B cell (primary cell): ENCODE data around the gene KRT12. TPM values are rescaled to one million over a fixed set of nuclear protein-coding genes. Genes with fewer than 3 reads are reported as not detected.

Experiments
- ATAC-seq: fragments of 200-7000 bp; cut with Tn5 transposase; one replicate; pipeline ENCODE4 v1.10.0; 2021; ENCODE audit warnings: low read depth, mild to moderate bottlenecking, moderate number of reproducible peaks, moderate library complexity
- CTCF ChIA-PET: fragments of 350-600 bp; sonication (Branson Sonifier 250); formaldehyde crosslinking; loops from one replicate; lab custom pipeline; 2021; ENCODE audit warnings: antibody characterized with exemption, inconsistent platforms; lab: Charles Lee
- POLR2A ChIA-PET: fragments of 350-600 bp; sonication (Branson Sonifier 250); formaldehyde crosslinking; loops from one replicate; lab custom pipeline; 2021; ENCODE audit warnings: antibody characterized with exemption; lab: Charles Lee
- DNase-seq: peaks from one replicate; pipeline ENCODE4 v3.0.0; 2013
- H2AFZ ChIP-seq: 2 replicates; pipeline ENCODE4 v1.6.1; 2012; ENCODE audit warnings: mild to moderate bottlenecking, low read depth, low read length; ENCODE audit not compliant: insufficient read depth, poor library complexity, severe bottlenecking
- H3K27ac ChIP-seq, 2 donors: 1 replicate in 1 of 2; 2 replicates in 1 of 2; pipeline ENCODE4 v1.5.1; 2012 to 2013; ENCODE audit warnings: low read length in 2 of 2, mild to moderate bottlenecking in 2 of 2, moderate library complexity in 1 of 2
- H3K27me3 ChIP-seq, 4 experiments: fragments of 200-600 bp in 1 of 4; sonication (generic) in 1 of 4; replicated peaks in 1 of 4; 1 replicate in 2 of 4; 2 replicates in 2 of 4; pipeline versions ENCODE4 v1.6.1 to v1.7.0; 2013 to 2016; ENCODE audit warnings: low read length in 3 of 4, mild to moderate bottlenecking in 2 of 4, mixed read lengths in 1 of 4, moderate library complexity in 1 of 4; ENCODE audit not compliant: insufficient read depth in 4 of 4, control insufficient read depth in 3 of 4; ENCODE audit errors: control extremely low read depth in 1 of 4
- H3K36me3 ChIP-seq, 2 experiments: replicated peaks in 1 of 2; 1 replicate in 1 of 2; 2 replicates in 1 of 2; pipeline versions ENCODE4 v1.6.1 to v1.7.1; 2013; ENCODE audit warnings: low read length in 1 of 2; ENCODE audit not compliant: insufficient read depth in 2 of 2, control insufficient read depth in 1 of 2; ENCODE audit errors: control extremely low read depth in 1 of 2, extremely low read depth in 1 of 2
- H3K4me1 ChIP-seq, 2 donors: fragments of 200-600 bp in 1 of 2; sonication (generic) in 1 of 2; 1 replicate in 1 of 2; 2 replicates in 1 of 2; pipeline versions ENCODE4 v1.5.1 to v1.6.1; 2013 to 2017; ENCODE audit warnings: low read length in 2 of 2; ENCODE audit not compliant: control insufficient read depth in 2 of 2, insufficient read depth in 2 of 2
- H3K4me2 ChIP-seq: replicated peaks from 2 replicates; pipeline ENCODE3; 2012; ENCODE audit warnings: mild to moderate bottlenecking, low read depth, low read length; ENCODE audit not compliant: poor library complexity, severe bottlenecking
- H3K4me3 ChIP-seq, 5 experiments: fragments of 200-600 bp in 1 of 5; sonication (generic) in 1 of 5; 1 replicate in 3 of 5; 2 replicates in 2 of 5; pipeline versions ENCODE4 v1.5.1 to v1.7.0; 2011 to 2016; ENCODE audit warnings: low read length in 4 of 5, mild to moderate bottlenecking in 4 of 5, low read depth in 2 of 5, control low read depth in 1 of 5, moderate library complexity in 1 of 5; ENCODE audit not compliant: insufficient read depth in 1 of 5; ENCODE audit errors: control extremely low read depth in 1 of 5, extremely low read depth in 1 of 5
- H3K79me2 ChIP-seq: fragments of 200-600 bp; sonication (generic); one replicate; pipeline ENCODE4 v1.6.0; 2016; ENCODE audit warnings: low read length; ENCODE audit not compliant: control insufficient read depth, insufficient read depth
- H3K9ac ChIP-seq: fragments of 200-600 bp; sonication (generic); 2 replicates; pipeline ENCODE4 v1.6.1; 2017; ENCODE audit warnings: mild to moderate bottlenecking, low read length, moderate library complexity
- H3K9me3 ChIP-seq, 3 donors: one replicate each; pipeline versions ENCODE4 v1.6.1 to v1.7.1; 2013; ENCODE audit warnings: low read length in 2 of 3; ENCODE audit not compliant: control insufficient read depth in 2 of 3, insufficient read depth in 1 of 3; ENCODE audit errors: control extremely low read depth in 1 of 3
- H4K20me1 ChIP-seq: 2 replicates; pipeline ENCODE4 v1.6.0; 2012; ENCODE audit warnings: mild to moderate bottlenecking, low read length; ENCODE audit not compliant: insufficient read depth, control insufficient read depth, poor library complexity, severe bottlenecking
- H3K27ac Mint-ChIP-seq: one replicate; pipeline ENCODE4 v1.8.0; 2021; ENCODE audit warnings: mixed read lengths
- H3K27me3 Mint-ChIP-seq: one replicate; pipeline ENCODE4 v1.8.0; 2021; ENCODE audit warnings: mixed read lengths
- H3K4me1 Mint-ChIP-seq: one replicate; pipeline ENCODE4 v1.8.0; 2021; ENCODE audit warnings: mixed read lengths
- H3K4me3 Mint-ChIP-seq: one replicate; pipeline ENCODE4 v1.8.0; 2021; ENCODE audit warnings: mixed read lengths
- H3K9me3 Mint-ChIP-seq: one replicate; pipeline ENCODE4 v1.8.0; 2022; ENCODE audit warnings: mixed read lengths; ENCODE audit not compliant: insufficient read depth
- EZH2 ChIP-seq: IDR thresholded peaks from 2 replicates; pipeline ENCODE4 v1.6.1; 2012; ENCODE audit warnings: borderline replicate concordance, low read depth, mild to moderate bottlenecking, moderate library complexity, low read length; ENCODE audit not compliant: insufficient read depth, poor library complexity, severe bottlenecking
- WGBS: methylation state at CpG from one replicate; pipeline ENCODE4 v1.1.5; 2013; ENCODE audit warnings: missing lambda C conversion rate; ENCODE audit not compliant: insufficient coverage; 5-methylcytosine and 5-hydroxymethylcytosine counted together
- intact Hi-C: fragments of 100-400 bp; cut with micrococcal nuclease; formaldehyde crosslinking; loops from one replicate; pipeline ENCODE4 v1.10.0; 2022
- polyA plus RNA-seq: library from polyadenylated mRNA; depleted of rRNA; stranded (reverse); fragments of >200 nt; gene quantifications from 2 replicates; pipeline ENCODE4 v1.2.3, GENCODE V29; 2012
- total RNA-seq, 2 donors: library from RNA; stranded (reverse); fragments of 120-200 nt in 1 of 2; gene quantifications; 1 replicate in 1 of 2; 2 replicates in 1 of 2; pipeline versions ENCODE4 v1.2.3 to v1.2.4, GENCODE V29; 2013 to 2022
- TF ChIP-seq, protein P1 (sequence below): fragments of 200-600 bp; IDR thresholded peaks from one replicate; pipeline ENCODE4 v1.8.0; 2022; ENCODE audit warnings: antibody characterized with exemption, mild to moderate bottlenecking

Gene KRT12
- total and polyA plus RNA-seq, 2 donors (not counting 1 experiment from before 2014, with no cell fraction given) = not detected

DNA sequence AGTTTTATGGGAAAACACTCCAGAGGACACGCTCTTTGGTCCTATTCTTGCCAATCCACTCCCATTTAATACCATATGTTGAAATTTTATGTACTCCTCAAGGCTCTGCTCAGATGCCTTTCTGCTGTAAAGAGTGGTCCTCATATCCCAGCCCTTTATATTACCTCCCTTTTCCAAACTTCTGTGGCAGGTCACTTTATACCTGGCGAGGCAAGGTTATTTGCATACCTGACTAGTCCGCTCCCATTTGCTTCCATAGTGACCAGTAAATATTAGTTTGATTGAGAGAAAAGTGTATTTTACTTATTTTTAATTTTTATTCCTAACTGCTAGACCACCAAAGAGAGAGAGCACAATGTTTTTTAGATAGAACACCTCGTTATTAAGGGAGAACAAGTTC is 17.3 kb downstream of the KRT12 start:
- Histone ChIP-seq H3K4me2 (no peak overlapping the region), H3K9me3 (no peaks in the 10 kb centered on the region), H3K4me3 (no peak overlapping the region), H2AFZ (no peak overlapping the region), H3K36me3 (no peaks in the 10 kb centered on the region), H3K9ac (no peak overlapping the region), H3K79me2 (no peaks in the 10 kb centered on the region), H3K27me3 (peaks cover 0 to 17% (median 14%) of the 10 kb centered on the region in 4 experiments), H3K4me1 (no peaks in the 10 kb centered on the region), H4K20me1 (no peaks in the 10 kb centered on the region), H3K27ac (no peak overlapping the region)
- TF ChIP-seq, protein P1, sequence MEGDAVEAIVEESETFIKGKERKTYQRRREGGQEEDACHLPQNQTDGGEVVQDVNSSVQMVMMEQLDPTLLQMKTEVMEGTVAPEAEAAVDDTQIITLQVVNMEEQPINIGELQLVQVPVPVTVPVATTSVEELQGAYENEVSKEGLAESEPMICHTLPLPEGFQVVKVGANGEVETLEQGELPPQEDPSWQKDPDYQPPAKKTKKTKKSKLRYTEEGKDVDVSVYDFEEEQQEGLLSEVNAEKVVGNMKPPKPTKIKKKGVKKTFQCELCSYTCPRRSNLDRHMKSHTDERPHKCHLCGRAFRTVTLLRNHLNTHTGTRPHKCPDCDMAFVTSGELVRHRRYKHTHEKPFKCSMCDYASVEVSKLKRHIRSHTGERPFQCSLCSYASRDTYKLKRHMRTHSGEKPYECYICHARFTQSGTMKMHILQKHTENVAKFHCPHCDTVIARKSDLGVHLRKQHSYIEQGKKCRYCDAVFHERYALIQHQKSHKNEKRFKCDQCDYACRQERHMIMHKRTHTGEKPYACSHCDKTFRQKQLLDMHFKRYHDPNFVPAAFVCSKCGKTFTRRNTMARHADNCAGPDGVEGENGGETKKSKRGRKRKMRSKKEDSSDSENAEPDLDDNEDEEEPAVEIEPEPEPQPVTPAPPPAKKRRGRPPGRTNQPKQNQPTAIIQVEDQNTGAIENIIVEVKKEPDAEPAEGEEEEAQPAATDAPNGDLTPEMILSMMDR = no peak
- no peak for TF ChIP-seq EZH2
- H3K27ac Mint-ChIP-seq = no peak overlapping the region
- H3K4me1 Mint-ChIP-seq = no peaks in the 10 kb centered on the region
- intact Hi-C loops = no loop called here
- H3K4me3 Mint-ChIP-seq = no peak overlapping the region
- no CpG with 5 or more reads among the region's 4 CpGs for WGBS
- DNase-seq = no peak
- CTCF ChIA-PET = no interaction called here
- no peak for ATAC-seq
- peaks cover 52% of the 10 kb centered on the region for H3K27me3 Mint-ChIP-seq
- H3K9me3 Mint-ChIP-seq = no peaks in the 10 kb centered on the region
- POLR2A ChIA-PET = no interaction called here

DNA sequence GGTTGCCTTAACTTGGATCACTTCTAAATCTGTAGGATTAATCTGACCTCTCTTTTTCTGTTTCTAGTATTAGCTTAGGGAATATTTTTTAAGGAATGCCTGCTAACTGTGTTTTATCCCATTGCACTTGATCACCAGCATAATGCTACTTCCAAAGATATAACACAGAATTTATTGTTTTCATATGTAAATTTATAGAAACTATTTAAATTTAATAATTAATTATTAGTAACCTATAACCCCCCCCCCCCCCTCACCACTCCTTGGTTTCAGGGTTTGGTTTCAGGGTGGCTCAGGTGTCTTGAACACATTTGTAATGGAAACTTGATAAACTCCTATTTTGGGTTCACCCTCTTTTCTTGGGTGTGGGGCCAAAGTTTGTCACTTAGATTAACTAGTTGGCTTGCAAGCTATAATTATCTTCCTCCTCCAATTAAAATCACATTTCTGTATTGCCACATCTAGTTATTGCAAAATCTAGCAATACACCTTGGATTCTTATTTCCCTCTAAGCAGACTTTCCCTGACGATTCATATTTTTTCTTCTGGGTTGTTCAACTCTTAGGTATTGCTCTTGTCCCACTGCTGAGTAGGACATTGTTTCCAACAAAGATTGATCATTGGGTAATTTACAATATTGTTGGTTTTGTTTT is 18.3 kb downstream of the KRT12 start:
- no peak overlapping the region for H2AFZ ChIP-seq
- Mint-ChIP-seq H3K4me1 (no peaks in the 10 kb centered on the region), H3K27ac (no peak overlapping the region), H3K4me3 (no peak overlapping the region), H3K27me3 (peaks cover 55% of the 10 kb centered on the region), H3K9me3 (no peaks in the 10 kb centered on the region)
- ATAC-seq (no peak), DNase-seq (no peak)
- H3K9me3 ChIP-seq = no peaks in the 10 kb centered on the region
- TF ChIP-seq, protein P1 = no peak
- TF ChIP-seq EZH2 = no peak
- no peak overlapping the region for H3K27ac ChIP-seq
- ChIA-PET POLR2A (no interaction called here), CTCF (interaction anchor here (1.1 kb wide), 1 partner anchor 8 kb away, joined by 4 read pairs; no protein-coding TSS in a partner anchor)
- H3K4me2 ChIP-seq = no peak overlapping the region
- no peaks in the 10 kb centered on the region for H3K36me3 ChIP-seq
- no peaks in the 10 kb centered on the region for H3K79me2 ChIP-seq
- intact Hi-C loops = no loop called here
- WGBS = no CpG with 5 or more reads among the region's 1 CpG
- no peaks in the 10 kb centered on the region for H4K20me1 ChIP-seq
- no peaks in the 10 kb centered on the region for H3K4me1 ChIP-seq
- H3K9ac ChIP-seq = no peak overlapping the region
- peaks cover 0 to 19% (median 15%) of the 10 kb centered on the region in 4 experiments for H3K27me3 ChIP-seq
- no peak overlapping the region for H3K4me3 ChIP-seq
